Cerebellar cortex (tissue), 1 donor: Measurements from ENCODE around the gene SALL1.

Experiments used
- DNase-seq: peaks from one replicate; pipeline ENCODE4 v3.0.0-alpha.2; 2015; ENCODE audit warnings: low spot score

Gene SALL1

GRCh38 chr16:51150888-51151320 is at the start of gene SALL1:
Gene SALL1, minus strand, starts transcription at chr16:51151270. Its CDS starts 29 bp downstream, at chr16:51151241.
- no peak for DNase-seq

DNA sequence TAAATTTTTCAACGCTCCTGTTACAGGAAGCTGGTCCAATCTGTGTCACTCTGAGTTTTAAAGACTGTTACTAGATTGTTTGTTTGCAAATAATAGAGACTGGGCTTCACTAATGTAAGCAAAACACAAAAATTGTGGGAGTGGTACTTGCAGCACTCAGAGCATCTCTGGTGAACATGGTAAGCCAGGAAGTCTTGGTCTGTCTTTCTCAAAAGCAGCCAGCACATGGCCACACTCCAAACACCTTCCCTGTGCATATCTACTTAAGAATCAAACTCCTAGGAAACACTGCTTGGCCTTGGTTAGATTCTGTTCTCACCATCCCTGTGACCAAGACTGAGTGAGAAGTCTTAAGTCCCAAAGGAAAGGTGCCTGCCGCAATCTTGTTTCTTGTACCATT is 49.7 kb upstream of the SALL1 start:
- no peak for DNase-seq

DNA sequence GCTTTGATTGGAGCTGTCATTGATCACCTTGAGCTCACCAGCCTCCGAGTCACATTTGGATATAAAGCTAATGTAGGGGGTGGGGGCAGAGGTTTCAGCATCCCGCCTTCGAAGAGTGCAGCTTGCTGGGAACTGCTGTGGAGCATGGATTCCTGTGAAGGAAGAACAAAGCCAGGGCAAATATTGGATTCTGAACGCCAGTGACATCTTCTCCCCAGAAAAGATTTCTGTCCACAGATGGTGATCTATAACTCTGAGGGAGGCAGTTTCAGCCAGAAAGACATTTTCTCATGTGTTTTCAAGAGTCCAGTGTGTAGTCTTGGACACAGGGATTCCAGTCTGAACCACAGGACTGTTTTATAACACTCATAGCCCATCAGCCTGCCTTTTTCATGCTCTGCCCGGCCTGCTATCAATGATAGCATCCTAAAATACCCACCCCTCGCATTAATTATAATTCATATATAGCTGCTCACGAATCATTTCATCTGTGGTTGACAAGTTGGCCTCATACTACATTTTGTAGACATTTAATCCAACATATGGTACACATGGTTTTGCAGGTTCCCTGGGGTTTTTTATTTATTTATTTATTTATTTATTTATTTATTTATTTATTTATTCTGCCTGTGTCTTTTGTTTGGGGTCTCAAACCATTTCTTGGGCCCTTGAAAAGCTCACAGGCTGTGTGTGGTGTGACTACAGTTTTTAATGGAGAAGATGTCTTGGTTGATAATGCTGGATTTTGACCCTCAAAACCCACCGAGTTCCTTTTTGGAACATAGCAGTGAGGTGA is 47.1 kb upstream of the SALL1 start:
- no peak for DNase-seq

DNA sequence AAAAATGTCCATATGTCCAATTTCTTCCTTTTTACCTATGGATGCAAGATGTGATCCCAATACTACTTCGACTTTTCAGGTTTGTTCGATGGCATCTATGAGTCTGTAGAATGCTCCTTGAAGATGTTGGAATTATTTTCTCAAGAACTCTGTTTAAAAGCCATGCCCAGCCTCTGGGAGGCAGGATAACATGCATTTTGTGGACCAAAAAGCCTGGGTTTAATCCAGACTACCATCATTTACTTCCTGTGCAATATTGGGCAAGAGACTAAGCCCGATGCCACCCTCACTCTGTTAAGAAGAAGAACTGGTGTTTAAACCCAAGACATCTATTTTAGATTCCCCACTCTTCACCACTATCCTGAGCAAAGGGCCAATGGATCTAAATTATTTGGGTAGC is 42.8 kb upstream of the SALL1 start:
- no peak for DNase-seq

DNA sequence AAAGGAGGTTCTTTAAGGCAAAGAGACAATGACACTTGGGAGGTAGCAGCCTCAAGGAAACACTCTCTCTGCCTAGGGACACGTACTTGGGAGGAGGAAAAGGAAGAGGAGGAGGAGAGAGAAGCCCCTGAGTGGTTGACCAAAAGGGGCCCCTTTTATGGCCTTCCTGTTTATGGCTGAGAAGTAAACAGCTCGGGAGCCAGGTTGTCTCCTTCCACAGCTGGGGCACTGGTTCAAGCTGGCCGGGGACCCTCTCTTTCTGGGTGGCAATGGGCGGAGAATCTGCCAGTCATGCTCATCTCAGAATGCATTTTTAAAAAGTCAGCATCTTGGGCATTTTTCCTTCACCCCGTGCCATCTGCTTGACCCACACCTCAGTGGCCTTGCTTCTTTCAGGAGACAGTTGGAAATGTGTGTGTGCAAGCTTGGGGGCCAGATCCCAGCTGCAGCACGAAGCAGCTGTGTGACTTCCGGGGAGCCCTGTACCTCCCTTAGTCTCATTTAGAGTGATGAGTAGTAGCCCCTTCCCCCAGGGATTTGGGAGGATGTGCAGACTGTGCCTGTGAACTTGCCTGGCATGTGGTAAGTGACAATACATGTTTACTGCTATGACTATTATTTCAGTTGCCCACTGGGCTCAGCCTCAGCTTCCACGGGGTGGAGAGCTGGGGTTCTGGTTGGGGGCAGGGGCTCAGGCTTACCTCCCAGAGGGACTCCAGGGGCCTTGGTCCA is 33.8 kb upstream of the SALL1 start:
- no peak for DNase-seq

DNA sequence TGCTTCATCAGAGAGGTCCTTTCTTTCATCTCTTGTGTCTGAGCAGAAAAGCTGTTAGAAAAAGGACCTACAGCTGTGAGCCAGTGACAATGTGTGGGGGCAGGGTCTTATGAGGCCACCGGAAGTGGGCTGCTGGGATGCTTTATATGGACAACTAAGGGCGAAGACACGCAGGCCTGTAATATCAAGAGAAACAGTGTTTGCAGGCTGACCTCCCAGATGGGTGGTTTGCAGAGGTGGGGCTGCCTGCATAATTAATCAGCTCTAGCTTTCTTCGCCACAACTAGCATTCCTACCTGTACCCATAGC is 30.4 kb upstream of the SALL1 start:
- no peak for DNase-seq

DNA sequence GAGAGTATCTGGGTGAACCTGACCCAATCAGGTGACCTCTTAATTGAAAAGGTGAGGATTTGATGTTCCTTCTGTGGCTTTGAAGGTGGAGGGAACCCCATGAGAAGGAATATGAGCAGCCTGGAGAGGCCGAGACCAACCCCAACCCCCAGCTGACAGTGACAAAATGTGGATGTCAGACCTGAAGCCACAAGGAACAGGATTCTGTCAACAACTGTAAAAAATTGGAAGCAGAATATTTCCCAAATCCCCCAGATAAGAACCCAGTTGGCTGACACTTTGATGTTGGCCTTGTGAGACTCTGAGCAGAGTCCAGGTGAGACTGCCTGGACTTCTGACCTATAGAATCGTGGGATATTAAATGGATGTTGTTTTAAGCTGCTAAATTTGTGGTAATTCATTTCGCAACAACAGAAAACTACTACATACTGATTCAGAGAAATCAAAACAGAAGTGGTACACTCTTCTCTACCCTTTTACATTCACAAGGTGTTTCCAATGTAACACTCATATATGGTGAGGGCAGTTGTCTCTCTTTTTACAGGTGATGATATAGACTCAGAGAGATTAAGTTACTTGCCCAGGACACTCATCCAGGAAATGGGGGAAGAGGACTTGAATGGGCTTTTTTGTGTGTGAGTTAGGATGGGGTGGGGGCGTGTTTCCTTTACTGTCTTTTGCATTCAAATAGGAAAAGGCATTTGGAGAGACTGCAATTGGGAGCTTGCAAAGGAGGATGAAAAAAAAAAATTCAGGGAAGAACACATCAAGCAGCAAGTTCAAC is 29.8 kb upstream of the SALL1 start:
- DNase-seq, result no peak

- no peak for DNase-seq
Measured at GRCh38 chr16:51175081-51175480, 24.0 kb upstream of the SALL1 start.

DNA sequence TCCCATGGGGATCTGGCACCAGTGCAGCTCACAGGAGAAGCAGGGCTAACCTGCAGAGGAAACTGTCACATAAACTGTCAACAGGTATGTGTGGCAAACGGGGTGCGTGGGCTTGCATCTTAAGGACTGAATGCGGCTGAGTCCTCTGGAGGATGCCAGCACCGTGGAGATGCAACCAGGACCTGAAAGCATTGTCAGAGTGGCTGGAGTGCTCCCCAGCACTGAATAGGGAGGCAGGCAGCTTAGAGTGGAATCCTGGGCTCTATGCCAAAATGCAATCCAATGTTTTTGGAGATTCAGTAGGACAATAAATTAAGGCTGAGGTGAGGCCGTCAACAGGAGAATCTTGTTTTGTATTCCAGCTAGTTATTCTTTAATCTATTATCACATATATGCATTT is 21.3 kb upstream of the SALL1 start:
- DNase-seq, result no peak

GRCh38 chr16:51168755-51169154 is 17.7 kb upstream of the SALL1 start:
- no peak for DNase-seq

- no peak for DNase-seq
Measured at GRCh38 chr16:51167170-51167895, 16.3 kb upstream of the SALL1 start.

- no peak for DNase-seq
Measured at GRCh38 chr16:51166541-51166940, 15.5 kb upstream of the SALL1 start.

- no peak for DNase-seq
Measured at GRCh38 chr16:51166091-51166490, 15.0 kb upstream of the SALL1 start.

- DNase-seq, result no peak
Measured at GRCh38 chr16:51165043-51165442, 14.0 kb upstream of the SALL1 start.

DNA sequence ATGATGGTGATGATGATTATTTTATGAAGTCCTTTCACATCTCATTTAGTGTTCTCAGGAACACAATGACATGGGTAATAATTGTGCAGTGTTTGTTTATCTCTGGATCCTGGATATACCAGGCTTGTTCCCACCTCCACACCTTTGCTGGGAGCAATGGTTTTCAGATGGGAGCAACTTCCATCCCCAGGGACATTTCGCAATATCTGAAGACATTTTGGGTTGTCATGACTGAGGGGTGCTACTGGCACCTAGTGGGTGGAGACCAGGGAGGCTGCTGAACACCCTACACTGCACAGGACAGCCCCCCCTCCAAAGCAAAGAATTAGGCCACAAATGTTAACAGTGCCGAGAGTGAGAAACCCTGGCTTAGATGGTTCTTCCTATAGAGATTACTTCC is 13.5 kb upstream of the SALL1 start:
- DNase-seq, result no peak

- DNase-seq, result no peak
Measured at GRCh38 chr16:51163894-51164566, 13.0 kb upstream of the SALL1 start.

DNA sequence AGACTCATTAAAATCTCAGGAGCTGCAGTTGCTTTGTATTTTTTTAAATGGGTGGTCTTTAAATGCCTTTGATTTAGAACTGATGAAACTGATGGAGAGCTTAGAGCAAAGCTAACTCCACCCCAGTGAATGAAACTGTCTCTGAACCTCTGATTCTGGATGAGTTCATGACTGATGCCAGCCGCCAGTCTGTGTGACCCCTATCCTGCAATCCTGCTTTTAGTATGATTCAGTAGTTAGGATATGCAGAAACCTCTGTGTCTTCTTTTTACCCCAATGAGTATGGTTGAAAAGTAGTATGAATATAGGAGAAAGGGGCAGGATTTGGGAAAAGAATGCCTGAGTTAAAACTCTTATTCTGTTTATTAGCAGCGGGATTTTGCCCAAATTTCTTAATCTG is 12.3 kb upstream of the SALL1 start:
- no peak for DNase-seq

- no peak for DNase-seq
Measured at GRCh38 chr16:51161440-51162195, 10.5 kb upstream of the SALL1 start.

GRCh38 chr16:51159865-51160264 is 8.8 kb upstream of the SALL1 start:
- DNase-seq, result no peak

GRCh38 chr16:51159296-51159695 is 8.2 kb upstream of the SALL1 start:
- no peak for DNase-seq

- no peak for DNase-seq
Measured at GRCh38 chr16:51157698-51158097, 6.6 kb upstream of the SALL1 start.
